Stimulated activated CD4-positive, alpha-beta T cell treated with anti-CD3 and anti-CD28 coated beads, Interleukin-4, amount 100 ng/mL, for 48 hours (primary cell): ENCODE data around the gene RBMS1.

Experiments used
- DNase-seq, 2 donors: peaks; one replicate each; pipeline ENCODE4 v3.0.0-alpha.2; 2020; ENCODE audit warnings: low read depth in 2 of 2

Gene RBMS1

GRCh38 chr2:160360089-160360757 is 133.4 kb downstream of the RBMS1 start:
- no peak for DNase-seq

DNA sequence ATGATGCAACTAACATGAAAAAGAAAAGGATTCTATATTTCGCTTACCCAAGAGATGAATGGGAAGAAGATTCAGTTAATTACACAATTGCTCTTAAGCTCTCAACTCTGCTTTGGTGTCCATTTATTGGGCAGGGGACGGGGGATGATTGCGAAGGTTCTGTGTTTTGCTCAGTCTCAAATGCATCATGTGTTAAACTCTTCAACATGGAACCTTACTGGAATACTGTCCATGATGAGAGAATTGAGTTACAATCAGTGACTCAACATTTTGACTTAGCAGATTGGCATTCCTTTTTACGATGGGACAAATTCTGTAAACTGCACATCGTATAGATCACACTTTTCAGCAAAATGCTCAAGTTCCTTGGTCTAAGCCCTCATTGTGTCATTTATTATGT is 135.6 kb downstream of the RBMS1 start:
- DNase-seq: no peak

- no peak for DNase-seq
Observed at GRCh38 chr2:160356485-160356884, 137.1 kb downstream of the RBMS1 start.

DNA sequence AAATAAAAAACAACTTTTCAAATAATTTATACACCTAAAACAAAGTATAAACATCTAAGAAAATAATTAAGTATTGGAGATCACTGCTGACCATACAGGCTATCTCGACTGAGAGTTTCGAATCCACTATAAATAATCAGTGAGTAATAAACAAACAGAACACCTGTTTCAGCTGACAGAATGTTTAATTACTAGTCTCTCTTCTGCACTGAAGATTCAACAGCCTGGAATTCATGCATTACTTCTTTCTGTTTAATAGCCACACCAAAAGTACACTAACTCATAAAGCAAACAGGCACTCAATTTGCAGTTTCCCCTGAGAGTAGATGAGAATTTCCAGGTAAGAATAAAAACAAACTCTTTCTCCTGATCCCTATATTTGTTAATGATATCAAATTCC is 138.5 kb downstream of the RBMS1 start:
- DNase-seq: no peak

GRCh38 chr2:160354677-160355076 is 138.9 kb downstream of the RBMS1 start:
- DNase-seq: no peak

- no peak for DNase-seq
Observed at GRCh38 chr2:160353813-160354212, 139.8 kb downstream of the RBMS1 start.

- no peak for DNase-seq
Observed at GRCh38 chr2:160353166-160353565, 140.4 kb downstream of the RBMS1 start.

- no peak for DNase-seq
Observed at GRCh38 chr2:160352500-160352899, 141.1 kb downstream of the RBMS1 start.

DNA sequence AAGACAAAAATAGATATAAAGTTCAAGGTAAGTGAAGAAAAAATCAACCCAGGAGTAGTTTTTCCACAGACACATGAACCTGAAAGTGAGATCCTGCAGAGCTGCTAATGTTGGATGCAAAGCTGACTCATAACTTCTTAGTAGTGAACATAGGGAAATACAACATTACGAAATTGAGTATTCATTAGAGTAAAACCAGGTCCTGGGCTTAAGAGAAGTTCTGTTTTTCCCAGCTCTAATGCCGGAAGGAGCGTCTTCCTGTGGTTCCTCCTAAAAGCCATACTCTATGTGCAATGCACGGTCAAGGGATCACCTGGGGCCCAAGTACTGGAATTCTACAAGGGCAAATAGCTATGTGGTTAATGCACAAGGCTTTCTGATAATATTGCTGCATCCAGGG is 141.7 kb downstream of the RBMS1 start:
- no peak for DNase-seq

DNA sequence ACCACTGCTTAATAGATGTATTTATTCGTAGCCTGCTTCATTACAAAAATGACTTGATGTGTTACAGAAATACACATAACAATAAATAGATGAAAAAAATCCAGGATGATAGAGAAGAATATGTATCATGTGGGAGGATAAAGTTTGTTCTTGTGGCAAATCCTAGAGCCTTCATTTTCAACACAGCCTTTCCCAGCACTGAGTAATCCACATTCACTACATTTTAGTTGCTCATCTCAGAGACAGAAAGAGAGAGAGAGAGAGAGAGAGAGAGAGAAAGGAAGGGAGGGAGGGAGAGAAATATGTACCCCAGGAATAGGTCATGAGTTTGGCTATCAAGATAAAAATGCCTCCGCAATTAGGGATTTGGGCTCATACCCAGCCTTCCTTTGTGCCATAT is 144.3 kb downstream of the RBMS1 start:
- DNase-seq: no peak

DNA sequence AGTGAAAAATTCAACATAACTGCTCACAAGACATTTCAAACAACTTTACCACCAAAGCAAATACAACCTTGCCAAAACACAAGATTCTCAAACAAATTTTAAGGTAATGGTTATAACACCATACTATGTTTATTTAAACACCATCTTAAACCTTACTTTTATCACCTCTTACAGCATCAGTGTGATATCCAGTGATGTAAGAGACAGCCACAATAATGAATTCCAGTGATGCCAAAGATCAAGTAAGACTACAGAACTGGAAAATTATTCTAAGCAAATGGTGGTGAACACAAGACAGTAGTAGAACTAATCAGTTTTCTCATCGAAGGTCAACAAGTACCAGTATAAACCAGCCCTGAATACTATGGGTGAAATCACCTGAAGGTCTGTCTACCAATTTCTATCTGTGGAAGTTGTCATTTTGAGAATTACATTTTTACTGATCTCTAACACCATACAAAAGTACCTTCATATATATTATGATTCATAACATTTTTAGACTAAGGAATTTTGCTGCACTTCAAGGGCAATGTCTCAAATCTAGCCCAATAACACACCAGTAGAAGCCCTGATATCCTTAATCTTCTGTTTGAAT is 146.2 kb downstream of the RBMS1 start:
- DNase-seq: no peak

- DNase-seq: no peak
Observed at GRCh38 chr2:160345071-160345764, 148.4 kb downstream of the RBMS1 start.

GRCh38 chr2:160343404-160343803 is 150.2 kb downstream of the RBMS1 start:
- DNase-seq: no peak

GRCh38 chr2:160339726-160340125 is 153.9 kb downstream of the RBMS1 start:
- no peak for DNase-seq

- no peak for DNase-seq
Observed at GRCh38 chr2:160338901-160339685, 154.5 kb downstream of the RBMS1 start.

DNA sequence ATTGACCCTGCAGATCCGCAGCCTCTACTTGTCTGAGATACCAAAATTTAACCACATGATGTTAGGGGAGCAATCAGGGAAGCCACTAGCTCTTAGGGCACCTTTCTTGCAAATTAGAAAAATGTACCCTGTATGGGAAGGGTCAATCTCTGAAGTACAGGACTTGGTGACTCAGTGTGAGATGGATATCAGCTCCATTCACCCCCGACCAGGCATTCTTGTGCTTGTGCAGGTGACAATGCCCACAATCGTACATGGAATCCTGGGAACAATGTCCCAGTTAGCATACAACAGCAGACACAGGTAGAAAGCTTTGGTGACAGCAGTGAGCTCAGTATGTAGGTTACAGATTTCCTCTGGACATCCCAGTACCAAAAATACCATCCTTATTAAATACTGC is 155.9 kb downstream of the RBMS1 start:
- no peak for DNase-seq

GRCh38 chr2:160336635-160337034 is 157.0 kb downstream of the RBMS1 start:
- no peak for DNase-seq

DNA sequence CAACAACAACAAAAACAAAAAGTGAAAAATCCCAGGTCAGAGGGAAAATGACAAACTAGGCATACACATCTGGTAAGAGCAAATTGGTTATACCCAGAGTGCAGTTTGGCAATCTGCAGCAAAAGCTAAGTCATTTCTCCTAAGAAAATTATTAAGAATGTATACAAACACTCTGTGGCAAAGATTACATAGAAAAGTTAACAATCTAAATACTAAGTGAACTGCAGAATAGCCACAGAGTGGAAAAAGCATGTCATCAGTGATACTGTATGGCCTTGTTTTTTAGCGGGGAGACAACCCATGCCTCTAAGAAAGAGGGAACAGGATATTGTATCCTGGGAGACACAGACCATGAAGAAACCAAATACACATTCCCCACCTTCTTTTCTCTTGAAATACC is 157.5 kb downstream of the RBMS1 start:
- DNase-seq: no peak

- no peak for DNase-seq
Observed at GRCh38 chr2:160335441-160335840, 158.2 kb downstream of the RBMS1 start.

GRCh38 chr2:160334028-160334741 is 159.4 kb downstream of the RBMS1 start:
- peak in 1 of 2 donors; percentile 21 for DNase-seq

DNA sequence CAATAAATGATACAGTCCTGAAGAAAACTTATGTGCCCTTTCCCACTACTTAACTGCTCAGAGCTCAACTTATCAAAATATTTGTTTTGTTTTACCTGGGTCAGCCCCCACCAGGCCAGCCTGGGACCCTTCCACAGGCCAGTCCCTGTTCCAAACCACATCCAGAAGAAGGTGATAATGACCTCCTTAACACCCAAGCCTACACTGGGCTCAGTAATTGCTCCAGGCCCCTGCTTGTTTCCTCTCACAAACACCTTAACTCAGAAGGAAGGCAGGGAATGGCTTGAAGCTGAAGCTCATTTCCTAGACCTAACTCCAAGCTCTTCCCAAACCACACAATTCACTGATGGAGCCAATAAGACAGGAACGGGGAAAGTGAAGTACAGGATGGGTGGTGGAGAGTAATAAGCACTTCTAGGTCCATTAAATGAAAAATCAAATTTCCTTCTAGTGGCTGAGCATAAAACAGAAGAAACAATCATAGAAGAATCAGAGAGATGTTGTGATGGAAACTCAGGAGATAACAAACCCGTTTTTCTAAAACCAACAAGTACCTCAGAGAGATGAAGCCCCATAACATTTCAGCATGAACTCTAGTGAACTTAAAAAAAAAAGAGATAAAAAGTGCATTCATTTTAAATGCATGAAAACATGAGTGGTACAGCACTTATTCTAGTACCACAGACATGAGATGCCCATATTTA is 160.1 kb downstream of the RBMS1 start:
- DNase-seq: no peak
